Thyroid gland (tissue), 4 donors: ENCODE results near the gene FAM3D.

Experiments
- CTCF ChIP-seq, 6 experiments: fragments of 200-600 bp in 3 of 6; fragments of 450-650 bp in 3 of 6; sonication (generic) in 3 of 6; IDR thresholded peaks; one replicate each; pipeline ENCODE4 v1.5.1; 2016 to 2019; ENCODE audit warnings: antibody characterized with exemption in 6 of 6, mild to moderate bottlenecking in 2 of 6, inconsistent platforms in 1 of 6, moderate library complexity in 1 of 6
- POLR2A ChIP-seq, 2 donors: fragments of 450-650 bp; IDR thresholded peaks; one replicate each; pipeline ENCODE4 v1.6.1; 2017; ENCODE audit warnings: antibody characterized with exemption in 2 of 2, mild to moderate bottlenecking in 2 of 2, moderate library complexity in 1 of 2

DNA sequence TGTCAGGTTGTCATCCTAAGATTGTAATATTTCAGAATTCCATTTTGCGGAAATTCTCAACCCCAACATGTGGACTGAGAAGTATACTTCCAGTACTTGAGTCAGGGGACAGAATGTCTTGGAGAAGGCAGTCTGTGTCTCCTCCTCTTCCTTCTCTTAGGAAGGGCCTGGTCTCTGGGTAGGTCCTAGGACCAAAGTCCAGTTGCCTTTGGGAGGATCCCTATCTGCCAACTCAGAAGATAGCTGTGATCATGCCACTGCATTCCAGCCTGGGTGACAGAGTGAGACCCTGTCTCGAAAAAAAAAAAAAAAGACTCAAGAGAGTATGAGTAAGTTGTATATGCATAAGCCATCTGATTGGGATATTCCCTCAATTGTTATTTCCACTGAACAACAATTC is 23.9 kb upstream of the FAM3D start:
- TF ChIP-seq CTCF (IDR thresholded peaks at IDR 0.05): no peak
- TF ChIP-seq POLR2A (IDR thresholded peaks at IDR 0.05): no peak
